ENCODE measurements around the gene LGR6. TPM values are rescaled to one million over a fixed set of nuclear protein-coding genes. Genes with fewer than 3 reads are reported as not detected.

Gene LGR6
- total and polyA plus RNA-seq, 5 experiments from 2014 or later = 0.25 to 6.2 (median 0.47) TPM; not detected in 2

- POLR2A ChIA-PET = no interaction called here
- Mint-ChIP-seq H3K4me1 (peaks cover 0 to 6% (median 0%) of the 10 kb centered on the region in 4 donors), H3K27me3 (peaks cover 3 to 33% (median 20%) of the 10 kb centered on the region in 5 donors), H3K27ac (no peak overlapping the region), H3K36me3 (no peaks in the 10 kb centered on the region), H3K9me3 (no peaks in the 10 kb centered on the region), H3K4me3 (no peak overlapping the region)
- no peak for ATAC-seq
- peak in 1 of 10 donors; percentile 47 for DNase-seq
Observed at GRCh38 chr1:202276081-202276715, 82.6 kb downstream of the LGR6 start.

- peaks cover 0 to 6% (median 0%) of the 10 kb centered on the region in 4 donors for H3K4me1 Mint-ChIP-seq
- H3K27ac Mint-ChIP-seq = no peak overlapping the region
- H3K9me3 Mint-ChIP-seq = no peaks in the 10 kb centered on the region
- no peaks in the 10 kb centered on the region for H3K36me3 Mint-ChIP-seq
- DNase-seq = no peak
- peaks cover 3 to 33% (median 23%) of the 10 kb centered on the region in 5 donors for H3K27me3 Mint-ChIP-seq
- no peak for ATAC-seq
- no peak overlapping the region for H3K4me3 Mint-ChIP-seq
- POLR2A ChIA-PET = no interaction called here
Observed at GRCh38 chr1:202276920-202277319, 83.3 kb downstream of the LGR6 start.

GRCh38 chr1:202278751-202279150 is 85.2 kb downstream of the LGR6 start:
- DNase-seq = peak in 1 of 10 donors; percentile 28
- ATAC-seq = no peak
- H3K9me3 Mint-ChIP-seq = no peaks in the 10 kb centered on the region
- H3K4me1 Mint-ChIP-seq = peaks cover 7 to 19% (median 10%) of the 10 kb centered on the region in 4 donors
- POLR2A ChIA-PET = no interaction called here
- peaks cover 3 to 29% (median 17%) of the 10 kb centered on the region in 5 donors for H3K27me3 Mint-ChIP-seq
- H3K27ac Mint-ChIP-seq = peak overlapping the region in 1 of 10 donors; percentile 11
- no peaks in the 10 kb centered on the region for H3K36me3 Mint-ChIP-seq
- H3K4me3 Mint-ChIP-seq = no peak overlapping the region

- no peak for ATAC-seq
- no peak overlapping the region for H3K27ac Mint-ChIP-seq
- POLR2A ChIA-PET = no interaction called here
- H3K4me1 Mint-ChIP-seq = peaks cover 10 to 20% (median 15%) of the 10 kb centered on the region in 4 donors
- DNase-seq = no peak
- peaks cover 3 to 26% (median 13%) of the 10 kb centered on the region in 5 donors for H3K27me3 Mint-ChIP-seq
- H3K9me3 Mint-ChIP-seq = no peaks in the 10 kb centered on the region
- H3K36me3 Mint-ChIP-seq = no peaks in the 10 kb centered on the region
- H3K4me3 Mint-ChIP-seq = no peak overlapping the region
Observed at GRCh38 chr1:202279806-202280205, 86.2 kb downstream of the LGR6 start.

- peaks cover 10 to 22% (median 15%) of the 10 kb centered on the region in 4 donors for H3K4me1 Mint-ChIP-seq
- DNase-seq = peak in 1 of 10 donors; percentile 4
Observed at GRCh38 chr1:202280595-202280994, 87.0 kb downstream of the LGR6 start.

GRCh38 chr1:202281316-202282024 is 87.9 kb downstream of the LGR6 start:
- Mint-ChIP-seq H3K9me3 (no peaks in the 10 kb centered on the region), H3K4me3 (no peak overlapping the region), H3K36me3 (no peaks in the 10 kb centered on the region), H3K27ac (peak overlapping the region in 1 of 10 donors; percentile 24), H3K27me3 (peaks cover 1 to 26% (median 13%) of the 10 kb centered on the region in 5 donors), H3K4me1 (peaks cover 10 to 22% (median 15%) of the 10 kb centered on the region in 4 donors)
- POLR2A ChIA-PET = interaction anchor here (0.5 kb wide), 1 partner anchor 13 kb away, joined by 4 read pairs; no protein-coding TSS in a partner anchor
- ATAC-seq = no peak
- DNase-seq = peak in 1 of 10 donors; percentile 15

More at GRCh38 chr1:202280595-202280994, 87.0 kb downstream of the LGR6 start:
- Mint-ChIP-seq H3K4me3 (no peak overlapping the region), H3K36me3 (no peaks in the 10 kb centered on the region), H3K27me3 (peaks cover 3 to 26% (median 13%) of the 10 kb centered on the region in 5 donors), H3K9me3 (no peaks in the 10 kb centered on the region), H3K27ac (no peak overlapping the region)
- POLR2A ChIA-PET = no interaction called here
- ATAC-seq = no peak

- H3K4me3 Mint-ChIP-seq = no peak overlapping the region
- peaks cover 1 to 26% (median 13%) of the 10 kb centered on the region in 5 donors for H3K27me3 Mint-ChIP-seq
- no peaks in the 10 kb centered on the region for H3K9me3 Mint-ChIP-seq
- H3K27ac Mint-ChIP-seq = peak overlapping the region in 1 of 10 donors; percentile 58
- POLR2A ChIA-PET = interaction anchor here (0.5 kb wide), 1 partner anchor 13 kb away, joined by 4 read pairs; no protein-coding TSS in a partner anchor
- no peaks in the 10 kb centered on the region for H3K36me3 Mint-ChIP-seq
- DNase-seq (peak in 1 of 10 donors; percentile 7), ATAC-seq (no peak)
- H3K4me1 Mint-ChIP-seq = peaks cover 10 to 22% (median 15%) of the 10 kb centered on the region in 4 donors
Observed at GRCh38 chr1:202282025-202282371, 88.4 kb downstream of the LGR6 start.

- H3K27ac Mint-ChIP-seq = peak overlapping the region in 4 of 10 donors; percentile 15 to 58 (median 48)
- peaks cover 1 to 23% (median 12%) of the 10 kb centered on the region in 5 donors for H3K27me3 Mint-ChIP-seq
- POLR2A ChIA-PET = interaction anchor here (0.9 kb wide), 1 partner anchor 9 kb away, joined by 3 read pairs; no protein-coding TSS in a partner anchor
- peak in 1 of 10 donors; percentile 41 for DNase-seq
- peak in 1 of 2 donors; percentile 17 for ATAC-seq
- peaks cover 10 to 22% (median 15%) of the 10 kb centered on the region in 4 donors for H3K4me1 Mint-ChIP-seq
- peak overlapping the region in 3 of 10 donors; percentile 3 to 53 (median 8) for H3K4me3 Mint-ChIP-seq
- H3K9me3 Mint-ChIP-seq = no peaks in the 10 kb centered on the region
- H3K36me3 Mint-ChIP-seq = no peaks in the 10 kb centered on the region
Observed at GRCh38 chr1:202282596-202283283, 89.1 kb downstream of the LGR6 start.

GRCh38 chr1:202283379-202283844 is 89.8 kb downstream of the LGR6 start:
- POLR2A ChIA-PET = interaction anchor here (0.9 kb wide), 1 partner anchor 9 kb away, joined by 3 read pairs; no protein-coding TSS in a partner anchor
- peaks cover 10 to 22% (median 15%) of the 10 kb centered on the region in 4 donors for H3K4me1 Mint-ChIP-seq
- H3K9me3 Mint-ChIP-seq = no peaks in the 10 kb centered on the region
- ATAC-seq (peak; percentile 64 to 84), DNase-seq (peak in 8 of 10 donors; percentile 13 to 62 (median 26))
- H3K36me3 Mint-ChIP-seq = no peaks in the 10 kb centered on the region
- H3K4me3 Mint-ChIP-seq = peak overlapping the region in 3 of 10 donors; percentile 8 to 53 (median 37)
- peaks cover 1 to 17% (median 9%) of the 10 kb centered on the region in 5 donors for H3K27me3 Mint-ChIP-seq
- H3K27ac Mint-ChIP-seq = peak overlapping the region in 5 of 10 donors; percentile 15 to 55 (median 42)

GRCh38 chr1:202283991-202284390 is 90.4 kb downstream of the LGR6 start:
- Mint-ChIP-seq H3K36me3 (no peaks in the 10 kb centered on the region), H3K4me3 (peak overlapping the region in 4 of 10 donors; percentile 1 to 53 (median 5)), H3K4me1 (peaks cover 10 to 22% (median 15%) of the 10 kb centered on the region in 4 donors), H3K27me3 (peaks cover 0 to 12% (median 9%) of the 10 kb centered on the region in 5 donors), H3K9me3 (no peaks in the 10 kb centered on the region), H3K27ac (no peak overlapping the region)
- DNase-seq (peak in 1 of 10 donors; percentile 21), ATAC-seq (no peak)
- POLR2A ChIA-PET = no interaction called here

- no peaks in the 10 kb centered on the region for H3K9me3 Mint-ChIP-seq
- peaks cover under 1 to 6% (median 2%) of the 10 kb centered on the region in 5 donors for H3K27me3 Mint-ChIP-seq
- POLR2A ChIA-PET = no interaction called here
- peaks cover 10 to 22% (median 15%) of the 10 kb centered on the region in 4 donors for H3K4me1 Mint-ChIP-seq
- no peak overlapping the region for H3K4me3 Mint-ChIP-seq
- H3K27ac Mint-ChIP-seq = peak overlapping the region in 3 of 10 donors; percentile 1 to 65 (median 9)
- ATAC-seq (no peak), DNase-seq (peak in 1 of 10 donors; percentile 15)
- H3K36me3 Mint-ChIP-seq = no peaks in the 10 kb centered on the region
Observed at GRCh38 chr1:202285908-202286307, 92.3 kb downstream of the LGR6 start.

GRCh38 chr1:202286622-202287097 is 93.1 kb downstream of the LGR6 start:
- Mint-ChIP-seq H3K4me3 (no peak overlapping the region), H3K36me3 (no peaks in the 10 kb centered on the region), H3K4me1 (peaks cover 10 to 22% (median 15%) of the 10 kb centered on the region in 4 donors), H3K27me3 (peaks cover 0 to 5% (median 2%) of the 10 kb centered on the region in 5 donors), H3K27ac (no peak overlapping the region), H3K9me3 (no peaks in the 10 kb centered on the region)
- no peak for ATAC-seq
- POLR2A ChIA-PET = no interaction called here
- no peak for DNase-seq
